Small intestine (tissue), 7 donors: ENCODE data around the gene AEBP1. TPM values are rescaled to one million over a fixed set of nuclear protein-coding genes. Genes with fewer than 3 reads are reported as not detected.

Experiments
- DNase-seq, 2 donors: peaks; one replicate each; pipeline versions ENCODE4 v3.0.0 to v3.0.0-alpha.2; 2013
- FAIRE-seq: peaks from 2 replicates; lab custom pipeline; 2012; peaks lifted over from hg19 to GRCh38; lab: Jason Lieb, UNC
- H3K27ac ChIP-seq, 3 donors: one replicate each; pipeline ENCODE4 v1.5.1; 2013; ENCODE audit warnings: low read length in 2 of 3, mild to moderate bottlenecking in 2 of 3, control low read depth in 1 of 3, inconsistent platforms in 1 of 3, low read depth in 1 of 3, moderate library complexity in 1 of 3
- H3K27me3 ChIP-seq, 3 donors: one replicate each; pipeline ENCODE4 v1.6.1; 2013; ENCODE audit warnings: low read length in 3 of 3, inconsistent platforms in 1 of 3; ENCODE audit not compliant: control insufficient read depth in 3 of 3, insufficient read depth in 3 of 3
- H3K36me3 ChIP-seq, 3 donors: one replicate each; pipeline ENCODE4 v1.6.1; 2013; ENCODE audit warnings: low read length in 3 of 3, inconsistent platforms in 1 of 3, low read depth in 1 of 3, mild to moderate bottlenecking in 1 of 3, moderate library complexity in 1 of 3; ENCODE audit not compliant: control insufficient read depth in 3 of 3, insufficient read depth in 2 of 3
- H3K4me1 ChIP-seq, 3 donors: one replicate each; pipeline ENCODE4 v1.6.1; 2013; ENCODE audit warnings: low read length in 2 of 3, inconsistent platforms in 1 of 3, low read depth in 1 of 3, mild to moderate bottlenecking in 1 of 3, moderate library complexity in 1 of 3; ENCODE audit not compliant: control insufficient read depth in 3 of 3, insufficient read depth in 2 of 3
- H3K4me3 ChIP-seq, 3 donors: one replicate each; pipeline ENCODE4 v1.5.1; 2013; ENCODE audit warnings: low read length in 3 of 3, control low read depth in 1 of 3, inconsistent platforms in 1 of 3, low read depth in 1 of 3, mild to moderate bottlenecking in 1 of 3, moderate library complexity in 1 of 3
- H3K9me3 ChIP-seq, 2 donors: one replicate each; pipeline ENCODE4 v1.6.1; 2013; ENCODE audit warnings: low read depth in 1 of 2, low read length in 1 of 2; ENCODE audit not compliant: control insufficient read depth in 2 of 2, insufficient read depth in 1 of 2
- WGBS, 3 donors: extraction: QIAGEN DNeasy Blood & Tissue Kit; methylation state at CpG; one replicate each; pipeline ENCODE4 v1.1.7; 2013; 5-methylcytosine and 5-hydroxymethylcytosine counted together
- polyA plus RNA-seq, 4 donors: library from polyadenylated mRNA; stranded (reverse) in 3 of 4; unstranded in 1 of 4; fragments of 200-250 nt in 3 of 4; fragments of 120-200 nt in 1 of 4; gene quantifications; one replicate each; pipeline versions ENCODE4 v1.2.1 to v1.2.3, GENCODE V29; 2013
- donor health status: healthy with polysubstance abuse.
- donor health status: control.
- donor health status: control.
- donor health status: Bipolar disorder and iron deficiency.
- donor health status: healthy.

AEBP1 gene
- polyA plus RNA-seq, 4 donors: 1.3 to 34.8 (median 6.8) TPM

- Histone ChIP-seq H3K4me1 (peaks cover 0 to 15% (median 0%) of the 10 kb centered on the region in 3 donors), H3K27me3 (peaks cover 0 to 32% (median 3%) of the 10 kb centered on the region in 3 donors), H3K4me3 (no peak overlapping the region), H3K27ac (no peak overlapping the region), H3K36me3 (no peaks in the 10 kb centered on the region), H3K9me3 (no peaks in the 10 kb centered on the region)
- FAIRE-seq (no peak), DNase-seq (no peak)
- 89 to 99% (median 91%) methylated on average over 4 of the region's 4 CpGs for WGBS, 3 donors
Observed at GRCh38 chr7:44142028-44142427, 37.9 kb downstream of the AEBP1 start.

DNA sequence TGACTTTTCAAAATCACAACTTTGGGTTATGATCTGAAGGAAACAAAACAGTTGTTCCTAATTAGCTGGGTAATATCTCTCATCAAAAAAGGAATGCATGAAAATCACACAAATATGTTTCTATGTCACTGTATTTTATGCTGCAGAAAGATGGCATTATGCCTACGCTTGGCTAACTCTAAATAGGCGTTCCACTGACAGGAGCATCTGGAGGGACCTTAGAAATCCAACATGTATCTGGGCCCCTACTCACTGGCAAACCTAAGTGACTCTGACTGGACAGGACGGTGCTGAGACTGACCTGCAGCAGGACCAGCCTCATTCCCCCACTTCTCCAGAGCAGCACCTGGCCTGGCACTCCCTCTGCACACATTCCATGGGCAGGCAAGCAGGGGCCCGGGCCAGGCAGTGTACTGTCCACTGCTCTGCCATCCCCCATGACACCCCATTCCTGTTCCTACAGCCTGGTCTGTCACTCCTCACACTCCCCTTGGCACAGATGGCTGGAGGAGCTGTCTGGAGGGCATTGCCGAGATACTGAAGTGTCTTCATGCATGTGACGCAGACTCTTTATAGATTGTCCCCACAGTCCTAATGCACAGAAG, 39.6 kb downstream of the AEBP1 start:
- FAIRE-seq: no peak
- Histone ChIP-seq H3K9me3 (no peaks in the 10 kb centered on the region), H3K4me1 (peaks cover 0 to 20% (median 0%) of the 10 kb centered on the region in 3 donors), H3K4me3 (no peak overlapping the region), H3K27ac (no peak overlapping the region), H3K36me3 (no peaks in the 10 kb centered on the region), H3K27me3 (peaks cover 0 to 41% (median 3%) of the 10 kb centered on the region in 3 donors)
- 77 to 82% (median 79%) methylated on average over 6 of the region's 6 CpGs for WGBS, 3 donors
- no peak for DNase-seq

- 91 to 93% (median 91%) methylated on average over 6 of the region's 6 CpGs for WGBS, 3 donors
- no peak overlapping the region for H3K4me3 ChIP-seq
- no peak for FAIRE-seq
Observed at GRCh38 chr7:44144426-44144967, 40.4 kb downstream of the AEBP1 start.

DNA sequence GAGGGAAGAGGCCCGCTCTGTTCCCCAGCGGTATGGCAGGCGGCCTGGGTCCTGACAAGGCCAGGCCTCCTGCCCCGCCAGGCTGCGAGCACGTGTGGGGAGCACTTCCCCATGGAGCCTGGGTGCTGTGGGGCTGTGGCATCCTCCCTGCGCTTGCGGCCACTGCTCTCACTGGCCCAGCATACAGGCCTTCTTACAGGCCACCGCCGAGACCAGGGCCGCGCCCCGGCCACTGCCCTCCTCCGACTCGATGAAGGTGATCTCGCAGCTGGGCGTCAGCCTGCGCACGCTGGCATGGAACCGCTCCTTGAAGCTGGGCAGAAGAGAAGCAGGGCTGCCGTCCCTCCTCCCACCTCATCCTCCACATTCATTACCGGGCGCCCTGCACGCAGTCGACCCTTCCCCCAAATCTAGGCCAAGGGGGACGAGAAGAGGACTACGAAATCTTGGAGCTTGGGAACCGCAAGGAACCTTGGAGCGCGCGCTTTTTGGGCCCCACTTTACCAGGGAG, 40.9 kb downstream of the AEBP1 start:
- Histone ChIP-seq H3K4me3 (peak overlapping the region in 1 of 3 donors; percentile 17), H3K36me3 (no peaks in the 10 kb centered on the region), H3K27ac (no peak overlapping the region), H3K4me1 (peaks cover 0 to 20% (median 0%) of the 10 kb centered on the region in 3 donors), H3K27me3 (peaks cover 0 to 44% (median 3%) of the 10 kb centered on the region in 3 donors), H3K9me3 (no peaks in the 10 kb centered on the region)
- 67 to 83% (median 80%) methylated on average over 28 to 31 of the region's 31 CpGs for WGBS, 3 donors
- FAIRE-seq (no peak), DNase-seq (no peak)

More at GRCh38 chr7:44144426-44144967, 40.4 kb downstream of the AEBP1 start:
- Histone ChIP-seq H3K27ac (no peak overlapping the region), H3K4me1 (peaks cover 0 to 20% (median 0%) of the 10 kb centered on the region in 3 donors), H3K27me3 (peaks cover 0 to 44% (median 3%) of the 10 kb centered on the region in 3 donors), H3K36me3 (no peaks in the 10 kb centered on the region), H3K9me3 (no peaks in the 10 kb centered on the region)
- DNase-seq: no peak

DNA sequence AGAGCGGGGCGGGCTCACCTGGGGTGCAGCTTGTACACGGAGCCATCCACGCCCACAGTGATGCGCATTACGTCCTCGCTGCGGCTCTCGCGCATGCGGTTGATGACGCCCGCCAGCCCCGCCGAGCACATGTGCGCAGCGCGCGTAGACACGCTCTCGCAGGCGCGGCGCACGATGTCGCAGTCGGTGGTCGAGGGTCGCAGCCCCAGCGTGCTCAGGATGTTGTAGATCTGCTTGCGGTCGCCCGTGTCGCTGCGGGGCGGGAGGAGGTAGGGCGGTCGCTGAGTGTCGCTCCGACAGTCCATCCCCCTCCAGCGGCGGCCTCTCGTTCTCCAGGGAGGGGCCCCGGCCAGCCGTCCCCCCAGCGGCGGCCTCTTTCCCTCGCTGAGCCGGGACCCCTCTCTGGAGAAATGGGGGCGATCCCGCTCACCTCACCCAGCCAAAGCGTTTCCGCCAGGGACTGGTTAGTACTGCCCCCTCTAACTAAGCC, 41.4 kb downstream of the AEBP1 start:
- FAIRE-seq (no peak), DNase-seq (peak in 1 of 2 donors; percentile 51)
- peaks cover 0 to 20% (median 0%) of the 10 kb centered on the region in 3 donors for H3K4me1 ChIP-seq
- no peaks in the 10 kb centered on the region for H3K36me3 ChIP-seq
- H3K4me3 ChIP-seq: peak overlapping the region; percentile 9 to 17 (median 10)
- peaks cover 0 to 44% (median 3%) of the 10 kb centered on the region in 3 donors for H3K27me3 ChIP-seq
- WGBS, 3 donors: 10 to 22% (median 18%) methylated on average over 48 to 53 of the region's 53 CpGs
- no peak overlapping the region for H3K27ac ChIP-seq
- H3K9me3 ChIP-seq: no peaks in the 10 kb centered on the region

DNA sequence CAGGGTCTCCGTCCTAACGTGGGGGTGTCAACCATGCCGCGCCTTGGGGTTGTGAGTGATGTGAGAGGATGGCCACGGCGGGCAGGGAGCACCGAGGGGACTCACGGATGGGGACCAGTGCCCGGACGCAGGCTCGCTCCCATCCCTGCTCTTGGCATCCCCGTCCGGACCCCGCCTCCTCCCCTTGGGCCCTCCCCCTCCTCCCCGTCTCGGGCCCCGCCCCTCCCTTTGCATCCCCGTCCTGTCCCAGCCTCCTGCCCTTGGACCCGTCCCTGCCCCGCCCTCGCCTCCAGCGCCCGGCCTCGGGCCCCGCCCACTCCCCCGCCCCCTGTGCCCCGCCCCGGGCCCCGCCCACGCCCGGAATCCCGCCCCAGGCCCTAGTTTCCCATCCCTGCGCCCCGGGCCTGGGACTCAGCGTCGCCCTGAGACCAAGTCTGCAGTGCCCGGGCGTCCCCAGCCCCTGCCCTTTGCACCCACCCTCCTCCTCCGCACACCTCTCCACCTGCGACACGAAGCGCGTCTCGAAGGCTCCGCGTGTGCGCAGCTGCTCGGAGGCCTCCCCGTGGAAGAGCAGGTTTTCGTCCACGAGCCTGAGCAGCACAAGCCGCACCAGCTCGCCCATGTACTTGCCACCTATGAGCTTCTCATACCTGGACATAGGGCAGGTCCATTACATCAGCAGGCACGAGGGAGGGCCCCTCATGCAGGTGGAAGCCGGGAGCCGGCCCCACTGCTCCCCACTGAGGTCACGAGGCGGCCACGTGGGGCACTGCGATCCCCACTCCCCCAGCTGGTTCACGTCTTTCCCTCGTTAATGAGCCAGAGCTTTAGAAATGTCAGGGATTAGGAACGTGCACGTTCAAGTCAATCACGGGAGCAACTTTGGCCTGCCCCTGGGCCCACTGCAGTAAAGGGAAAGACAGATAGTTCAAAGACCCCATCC, 42.1 kb downstream of the AEBP1 start:
- H3K4me3 ChIP-seq: peak overlapping the region; percentile 10 to 29 (median 24)
- H3K27ac ChIP-seq: peak overlapping the region in 1 of 3 donors; percentile 38
- FAIRE-seq: no peak

DNA sequence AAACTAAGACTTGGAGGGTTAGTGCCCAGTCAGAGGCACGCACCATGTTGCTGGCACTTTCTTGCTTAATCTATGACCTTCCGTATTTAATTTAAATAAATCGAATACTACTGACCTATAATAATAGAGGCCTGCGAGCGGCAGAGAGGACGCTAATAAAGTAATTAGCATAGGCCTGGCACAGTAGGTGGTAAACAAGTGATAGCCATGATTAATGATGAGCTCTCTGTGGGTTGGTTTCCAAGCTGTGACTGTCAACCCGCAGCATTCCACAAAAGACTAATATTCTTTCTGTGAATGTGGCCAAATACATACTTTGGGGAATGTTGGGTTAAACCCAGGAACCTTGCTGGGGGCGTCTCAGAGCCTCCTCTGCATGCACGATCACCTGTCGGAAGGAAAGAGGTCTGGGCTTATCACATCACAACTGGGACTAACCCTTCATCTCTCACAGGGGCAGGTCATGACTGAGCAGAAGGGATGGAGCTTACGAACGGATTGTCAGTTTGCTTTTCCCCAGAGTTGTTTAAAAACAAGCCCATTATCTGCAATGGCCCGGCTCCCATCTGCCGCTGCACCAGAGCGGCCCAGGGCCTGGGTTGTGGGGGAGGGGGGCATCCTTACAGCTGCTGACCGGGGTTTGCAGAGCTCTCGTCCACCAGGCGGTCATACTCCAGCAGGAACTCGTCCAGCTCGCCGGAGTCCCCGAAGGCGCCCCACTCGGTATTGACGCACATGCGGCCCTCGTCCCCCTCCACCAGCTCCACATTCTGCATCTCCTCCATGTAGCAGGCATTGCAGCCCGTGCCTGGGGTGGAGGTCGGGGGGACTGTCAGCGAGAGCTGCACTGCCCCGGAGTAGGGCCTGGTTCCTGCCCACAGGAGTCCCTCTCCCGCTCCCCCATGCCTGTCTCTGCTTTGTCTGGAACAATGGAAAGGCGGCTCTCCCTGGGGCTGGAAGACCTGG, 43.2 kb downstream of the AEBP1 start:
- Histone ChIP-seq H3K27me3 (peaks cover 0 to 44% (median 3%) of the 10 kb centered on the region in 3 donors), H3K9me3 (no peaks in the 10 kb centered on the region), H3K4me1 (peaks cover 0 to 20% (median 0%) of the 10 kb centered on the region in 3 donors), H3K4me3 (no peak overlapping the region), H3K27ac (peak overlapping the region in 1 of 3 donors; percentile 38), H3K36me3 (no peaks in the 10 kb centered on the region)
- FAIRE-seq (no peak), DNase-seq (peak in 1 of 2 donors; percentile 46)
- WGBS, 3 donors: 61 to 78% (median 76%) methylated on average over 33 of the region's 33 CpGs

More for the DNA sequence above, 42.1 kb downstream of the AEBP1 start:
- H3K9me3 ChIP-seq: no peaks in the 10 kb centered on the region
- H3K27me3 ChIP-seq: peaks cover 0 to 44% (median 3%) of the 10 kb centered on the region in 3 donors
- H3K4me1 ChIP-seq: peaks cover 0 to 20% (median 0%) of the 10 kb centered on the region in 3 donors
- DNase-seq: peak; percentile 80 to 87
- 6 to 18% (median 13%) methylated on average over 33 to 65 of the region's 65 CpGs for WGBS, 3 donors
- H3K36me3 ChIP-seq: no peaks in the 10 kb centered on the region
